Measurements from ENCODE around the gene CAPN1. TPM values are rescaled to one million over a fixed set of nuclear protein-coding genes. Genes with fewer than 3 reads are reported as not detected.

CAPN1 gene
- total and polyA plus RNA-seq, 9 of the 15 experiments (the other 6 are each of a cell fraction or from before 2014, with no cell fraction given) = 3.5 to 199 (median 61.6) TPM

DNA sequence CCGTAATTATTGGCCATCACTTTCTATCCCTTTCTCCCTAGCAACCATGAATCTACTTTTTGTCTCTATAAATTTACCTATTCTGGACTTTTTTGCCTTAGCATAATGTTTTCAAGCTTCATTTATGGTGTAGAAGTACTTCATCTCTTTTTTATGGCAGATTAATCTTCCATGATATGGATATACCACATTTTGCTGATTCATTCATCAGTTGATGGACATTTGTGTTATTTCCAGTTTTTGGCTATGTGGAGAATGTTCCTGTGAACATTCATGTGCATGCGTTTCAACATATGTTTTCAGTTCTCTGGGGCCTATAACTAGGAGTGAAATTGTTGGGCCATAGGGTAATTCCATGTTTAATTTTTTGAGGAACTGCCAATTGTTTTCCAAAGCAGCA is 12.8 kb downstream of the CAPN1 start (continued):
- TF ChIP-seq, protein P1, sequence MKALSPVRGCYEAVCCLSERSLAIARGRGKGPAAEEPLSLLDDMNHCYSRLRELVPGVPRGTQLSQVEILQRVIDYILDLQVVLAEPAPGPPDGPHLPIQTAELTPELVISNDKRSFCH (CRISPR knock-in tag; IDR thresholded peaks at IDR 0.05) = no peak
- TF ChIP-seq, protein P1 (tag; IDR thresholded peaks at IDR 0.05) = no peak

DNA sequence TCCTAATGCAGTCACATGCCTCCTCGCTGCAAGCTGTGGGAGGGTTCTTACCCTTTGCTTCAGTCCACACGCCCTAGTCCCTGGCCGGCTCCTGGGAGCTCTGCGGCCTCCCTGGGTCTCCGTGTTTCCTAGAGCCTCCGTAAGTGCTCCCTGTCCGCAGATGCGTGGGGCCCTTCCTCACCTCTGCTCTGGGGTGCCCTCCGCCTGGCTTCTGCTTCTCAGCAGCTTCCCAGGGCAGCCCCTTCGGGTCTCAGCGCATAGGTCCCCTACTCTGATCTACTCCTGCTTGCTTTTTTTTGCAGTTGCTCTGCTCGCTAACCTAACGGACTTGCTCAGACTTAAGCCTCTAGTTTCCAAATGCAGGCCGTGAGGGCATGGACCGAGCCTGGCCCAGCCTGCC is 22.4 kb downstream of the CAPN1 start:
- no peak for FAIRE-seq
- no TSS peak for BruUV-seq (replicated peaks)
- intact Hi-C loops (cut with micrococcal nuclease) = loop anchor here (2.0 to 5.0 kb wide), 2 partner anchors 48 to 127 kb away; no protein-coding TSS in a partner anchor

More for the DNA sequence above, 22.4 kb downstream of the CAPN1 start:
- CTCF ChIA-PET (ENCODE audit: low intra/inter-chr PET ratio) = interaction anchor here (0.5 to 2.9 kb wide), 4 partner anchors 50 to 228 kb away, joined by 3 to 19 read pairs (median 6); partner anchors contain the start of gene CDC42EP2
- POLR2A ChIA-PET = interaction anchor here (0.6 to 0.9 kb wide), 3 partner anchors 35 to 161 kb away, joined by 3 read pairs; no protein-coding TSS in a partner anchor
- H3K9me1 ChIP-seq (ENCODE audit: control insufficient read depth, insufficient read depth, low read length) = no peaks in the 10 kb centered on the region
- H3K9me3 ChIP-seq (replicated peaks; ENCODE audit: control insufficient read depth, insufficient read depth, low read depth, low read length) = no peaks in the 10 kb centered on the region
- in situ Hi-C loops (cut with MboI) = no loop called here
- H3K27me3 ChIP-seq (ENCODE audit: control insufficient read depth in 2 of 2, insufficient read depth in 2 of 2, low read length in 2 of 2) = no peaks in the 10 kb centered on the region
- 88% methylated on average over 12 of the region's 15 CpGs for WGBS (ENCODE audit: insufficient coverage, low coverage, missing lambda C conversion rate)
- no peak for ATAC-seq
- H3K4me1 ChIP-seq (replicated peaks in 1 of 2; ENCODE audit: control insufficient read depth in 2 of 2, insufficient read depth in 2 of 2, low read length in 2 of 2) = peaks cover 0 to 15% of the 10 kb centered on the region in 2 experiments; a peak in 2 of 5 replicates
- DNase-seq (ENCODE audit: extremely low read depth in 1 of 4, low spot score in 3 of 4) = no peak
- TF ChIP-seq, protein P2, sequence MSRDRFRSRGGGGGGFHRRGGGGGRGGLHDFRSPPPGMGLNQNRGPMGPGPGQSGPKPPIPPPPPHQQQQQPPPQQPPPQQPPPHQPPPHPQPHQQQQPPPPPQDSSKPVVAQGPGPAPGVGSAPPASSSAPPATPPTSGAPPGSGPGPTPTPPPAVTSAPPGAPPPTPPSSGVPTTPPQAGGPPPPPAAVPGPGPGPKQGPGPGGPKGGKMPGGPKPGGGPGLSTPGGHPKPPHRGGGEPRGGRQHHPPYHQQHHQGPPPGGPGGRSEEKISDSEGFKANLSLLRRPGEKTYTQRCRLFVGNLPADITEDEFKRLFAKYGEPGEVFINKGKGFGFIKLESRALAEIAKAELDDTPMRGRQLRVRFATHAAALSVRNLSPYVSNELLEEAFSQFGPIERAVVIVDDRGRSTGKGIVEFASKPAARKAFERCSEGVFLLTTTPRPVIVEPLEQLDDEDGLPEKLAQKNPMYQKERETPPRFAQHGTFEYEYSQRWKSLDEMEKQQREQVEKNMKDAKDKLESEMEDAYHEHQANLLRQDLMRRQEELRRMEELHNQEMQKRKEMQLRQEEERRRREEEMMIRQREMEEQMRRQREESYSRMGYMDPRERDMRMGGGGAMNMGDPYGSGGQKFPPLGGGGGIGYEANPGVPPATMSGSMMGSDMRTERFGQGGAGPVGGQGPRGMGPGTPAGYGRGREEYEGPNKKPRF (IDR thresholded peaks at IDR 0.05; ENCODE audit: low read depth, low read length) = no peak
- 0 out of 2 replicates have a peak, but pooled peaks have one; percentile 16 for TF ChIP-seq POLR2G (IDR thresholded peaks at IDR 0.05; ENCODE audit: low read depth, low read length)
- no peak for TF ChIP-seq DIDO1 (tag; IDR thresholded peaks at IDR 0.05; ENCODE audit: low read depth)
- TF ChIP-seq, protein P3, sequence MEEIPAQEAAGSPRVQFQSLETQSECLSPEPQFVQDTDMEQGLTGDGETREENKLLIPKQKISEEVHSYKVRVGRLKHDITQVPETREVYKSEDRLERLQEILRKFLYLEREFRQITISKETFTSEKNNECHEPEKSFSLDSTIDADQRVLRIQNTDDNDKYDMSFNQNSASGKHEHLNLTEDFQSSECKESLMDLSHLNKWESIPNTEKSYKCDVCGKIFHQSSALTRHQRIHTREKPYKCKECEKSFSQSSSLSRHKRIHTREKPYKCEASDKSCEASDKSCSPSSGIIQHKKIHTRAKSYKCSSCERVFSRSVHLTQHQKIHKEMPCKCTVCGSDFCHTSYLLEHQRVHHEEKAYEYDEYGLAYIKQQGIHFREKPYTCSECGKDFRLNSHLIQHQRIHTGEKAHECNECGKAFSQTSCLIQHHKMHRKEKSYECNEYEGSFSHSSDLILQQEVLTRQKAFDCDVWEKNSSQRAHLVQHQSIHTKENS (CRISPR knock-in tag; IDR thresholded peaks at IDR 0.05) = no peak
- no peak for TF ChIP-seq ZNF445 (CRISPR knock-in tag; IDR thresholded peaks at IDR 0.05; ENCODE audit: low read depth)
- no peak overlapping the region for H3K27ac ChIP-seq (ENCODE audit: extremely low read depth, low read depth, low read length)
- H2AFZ ChIP-seq (ENCODE audit: low read depth, low read length) = no peak overlapping the region
- H3K4me2 ChIP-seq (ENCODE audit: insufficient read depth, low read length) = no peak overlapping the region
- no peaks in the 10 kb centered on the region for H4K20me1 ChIP-seq (replicated peaks; ENCODE audit: control insufficient read depth, insufficient read depth, low read length)
- peaks cover 65% of the 10 kb centered on the region for H3K36me3 ChIP-seq (ENCODE audit: control insufficient read depth, insufficient read depth, low read length)
- no peak overlapping the region for H3K4me3 ChIP-seq
- peak overlapping the region in 1 of 2 experiments; percentile 26; a peak in 2 of 4 replicates for H3K9ac ChIP-seq (ENCODE audit: insufficient read depth in 1 of 2, low read depth in 2 of 2, low read length in 2 of 2)
- H3K79me2 ChIP-seq (ENCODE audit: control insufficient read depth, insufficient read depth, low read length) = no peaks in the 10 kb centered on the region

Measured in K562 (cell line).